GM13977 (cell line): ENCODE data around the gene OR52B6.
"Not testable (repeated sequence)": the region's sequence is repeated elsewhere in the genome, so short reads cannot be mapped to it uniquely, and the experiment has no call there.

Experiments
- DNase-seq: peaks from one replicate; pipeline ENCODE4 v3.0.0; 2012; ENCODE audit warnings: low spot score
- in situ Hi-C: fragments of 300-500 bp; cut with MboI; formaldehyde crosslinking; loops from one replicate; pipeline ENCODE4 v1.12.0; 2022; ENCODE audit warnings: low sequenced_read_pairs, low pct_unique_long_range_greater_than_20kb, mixed read lengths, inconsistent platforms; ENCODE audit not compliant: unreplicated experiment
- TF ChIP-seq, protein P1 (sequence below): IDR thresholded peaks from 2 replicates; pipeline ENCODE4 v1.5.1; 2012; ENCODE audit warnings: mild to moderate bottlenecking, control low read depth; ENCODE audit not compliant: insufficient read depth; ENCODE audit errors: extremely low read depth, missing control alignments

Gene OR52B6

DNA sequence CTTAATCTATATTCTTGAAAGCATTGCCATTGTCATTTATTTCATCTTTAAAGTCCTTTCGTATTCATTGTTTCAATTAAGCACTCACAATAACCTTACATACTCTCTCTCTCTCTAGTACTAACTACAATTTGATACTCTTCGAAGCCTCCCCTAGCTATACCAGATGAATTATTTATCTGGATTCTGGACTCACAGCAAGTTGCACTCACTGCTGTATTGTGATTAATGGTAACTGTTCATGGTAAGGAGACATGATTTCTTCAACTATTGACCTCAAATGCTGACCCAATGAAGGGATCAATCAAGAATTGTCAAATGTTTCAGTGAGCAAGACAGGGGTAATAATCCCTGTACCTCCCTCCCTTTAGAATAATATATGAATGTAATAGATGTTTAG is 6.0 kb upstream of the OR52B6 start:
- TF ChIP-seq, protein P1, sequence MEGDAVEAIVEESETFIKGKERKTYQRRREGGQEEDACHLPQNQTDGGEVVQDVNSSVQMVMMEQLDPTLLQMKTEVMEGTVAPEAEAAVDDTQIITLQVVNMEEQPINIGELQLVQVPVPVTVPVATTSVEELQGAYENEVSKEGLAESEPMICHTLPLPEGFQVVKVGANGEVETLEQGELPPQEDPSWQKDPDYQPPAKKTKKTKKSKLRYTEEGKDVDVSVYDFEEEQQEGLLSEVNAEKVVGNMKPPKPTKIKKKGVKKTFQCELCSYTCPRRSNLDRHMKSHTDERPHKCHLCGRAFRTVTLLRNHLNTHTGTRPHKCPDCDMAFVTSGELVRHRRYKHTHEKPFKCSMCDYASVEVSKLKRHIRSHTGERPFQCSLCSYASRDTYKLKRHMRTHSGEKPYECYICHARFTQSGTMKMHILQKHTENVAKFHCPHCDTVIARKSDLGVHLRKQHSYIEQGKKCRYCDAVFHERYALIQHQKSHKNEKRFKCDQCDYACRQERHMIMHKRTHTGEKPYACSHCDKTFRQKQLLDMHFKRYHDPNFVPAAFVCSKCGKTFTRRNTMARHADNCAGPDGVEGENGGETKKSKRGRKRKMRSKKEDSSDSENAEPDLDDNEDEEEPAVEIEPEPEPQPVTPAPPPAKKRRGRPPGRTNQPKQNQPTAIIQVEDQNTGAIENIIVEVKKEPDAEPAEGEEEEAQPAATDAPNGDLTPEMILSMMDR: no peak
- in situ Hi-C loops: no loop called here
- no peak for DNase-seq

DNA sequence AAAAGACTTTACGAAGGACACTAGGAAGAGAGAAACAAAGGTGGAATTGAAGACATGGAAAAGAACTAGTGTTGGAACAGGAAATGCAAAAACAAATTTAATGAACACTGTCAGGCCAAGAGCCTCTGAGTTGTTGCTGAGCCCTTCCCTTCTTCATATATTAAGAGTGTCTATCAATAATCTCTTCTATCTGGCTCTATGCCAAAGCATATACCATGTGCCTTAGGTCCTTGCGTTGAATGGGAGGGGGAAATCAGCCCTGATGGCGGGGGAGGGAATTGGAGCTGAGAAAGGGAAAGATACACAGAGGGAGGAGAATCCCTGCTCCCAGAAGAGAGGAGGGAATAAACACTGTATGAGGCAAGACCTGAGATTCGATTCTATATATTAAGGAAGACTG is 5.5 kb upstream of the OR52B6 start:
- TF ChIP-seq, protein P1: no peak
- no peak for DNase-seq
- in situ Hi-C loops: no loop called here

DNA sequence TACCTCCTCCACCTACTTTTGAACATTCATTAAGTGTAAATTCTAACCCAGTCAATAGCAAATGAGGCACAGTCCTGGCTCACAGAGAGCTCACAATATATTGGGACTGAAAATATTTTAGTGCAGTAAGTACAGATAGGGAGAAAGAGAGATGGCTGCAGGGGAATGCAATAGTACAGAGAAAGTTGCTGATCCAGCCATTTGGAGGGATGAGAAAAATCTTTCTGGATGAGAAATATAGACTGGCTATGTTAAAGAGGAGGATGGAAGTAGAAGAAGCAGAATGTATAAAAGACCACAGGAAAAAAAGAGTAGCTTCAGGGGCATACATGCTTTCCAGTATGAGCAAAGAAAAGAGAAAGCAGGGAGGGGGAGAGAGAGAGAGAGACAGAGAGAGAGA is 3.6 kb upstream of the OR52B6 start:
- in situ Hi-C loops: no loop called here
- TF ChIP-seq, protein P1: no peak

DNA sequence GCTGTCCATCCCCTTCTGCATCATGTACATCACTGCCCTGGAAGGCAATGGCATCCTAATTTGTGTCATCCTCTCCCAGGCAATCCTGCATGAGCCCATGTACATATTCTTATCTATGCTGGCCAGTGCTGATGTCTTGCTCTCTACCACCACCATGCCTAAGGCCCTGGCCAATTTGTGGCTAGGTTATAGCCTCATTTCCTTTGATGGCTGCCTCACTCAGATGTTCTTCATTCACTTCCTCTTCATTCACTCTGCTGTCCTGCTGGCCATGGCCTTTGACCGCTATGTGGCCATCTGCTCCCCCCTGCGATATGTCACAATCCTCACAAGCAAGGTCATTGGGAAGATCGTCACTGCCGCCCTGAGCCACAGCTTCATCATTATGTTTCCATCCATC is 337 bp downstream of the OR52B6 start:
- in situ Hi-C loops: no loop called here
- DNase-seq: no peak

More for the DNA sequence above, 3.6 kb upstream of the OR52B6 start:
- no peak for DNase-seq

DNA sequence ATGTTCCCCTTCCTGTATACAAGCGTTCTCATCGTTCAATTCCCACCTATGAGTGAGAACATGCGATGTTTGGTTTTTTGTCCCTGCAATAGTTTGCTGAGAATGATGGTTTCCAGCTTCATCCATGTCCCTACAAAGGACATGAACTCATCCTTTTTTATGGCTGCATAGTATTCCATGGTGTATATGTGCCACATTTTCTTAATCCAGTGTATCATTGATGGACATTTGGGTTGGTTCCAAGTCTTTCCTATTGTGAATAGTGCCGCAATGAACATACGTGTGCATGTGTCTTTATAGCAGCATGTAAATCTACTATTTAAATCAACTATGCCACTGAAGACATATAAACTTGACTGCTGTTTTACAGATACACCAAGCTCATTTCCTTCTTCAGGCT is 3.8 kb downstream of the OR52B6 start:
- in situ Hi-C loops, DNase-seq: not testable (repeated sequence)

More for the DNA sequence above, 337 bp downstream of the OR52B6 start:
- TF ChIP-seq, protein P1: no peak

DNA sequence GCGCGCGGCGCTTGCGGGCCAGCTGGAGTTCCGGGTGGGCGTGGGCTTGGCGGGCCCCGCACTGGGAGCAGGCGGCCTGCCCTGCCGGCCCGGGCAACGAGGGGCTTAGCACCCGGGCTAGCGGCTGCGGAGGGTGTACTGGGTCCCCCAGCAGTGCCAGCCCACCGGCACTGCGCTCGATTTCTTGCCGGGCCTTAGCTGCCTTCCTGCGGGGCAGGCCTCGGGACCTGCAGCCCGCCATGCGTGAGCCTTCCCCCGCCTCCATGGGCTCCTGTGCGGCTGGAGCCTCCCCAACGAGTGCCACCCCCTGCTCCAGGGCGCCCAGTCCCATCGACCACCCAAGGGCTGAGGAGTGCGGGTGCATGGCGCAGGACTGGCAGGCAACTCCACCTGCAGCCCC is 9.2 kb downstream of the OR52B6 start:
- DNase-seq, in situ Hi-C loops: not testable (repeated sequence)

DNA sequence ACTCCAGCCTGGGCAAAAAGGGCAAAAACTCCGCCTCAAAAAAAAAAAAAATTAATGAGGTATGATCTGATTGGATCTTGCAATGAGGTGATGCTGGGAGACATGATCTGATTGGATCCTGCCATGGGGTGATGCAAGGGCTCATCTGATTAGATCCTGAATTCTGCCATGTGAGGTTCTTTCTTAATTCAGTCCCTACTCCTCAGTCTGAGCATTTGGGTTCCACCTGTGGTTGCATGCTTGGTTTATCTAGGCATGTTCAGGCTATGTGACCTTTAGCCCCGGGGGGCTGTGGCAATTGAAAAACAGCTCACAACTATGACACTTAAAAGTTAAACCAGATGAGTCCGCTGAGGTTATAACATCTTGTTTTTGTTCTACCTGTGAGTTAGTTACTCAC is 10.9 kb downstream of the OR52B6 start:
- TF ChIP-seq, protein P1: no peak
- in situ Hi-C loops: no loop called here
- DNase-seq: no peak

DNA sequence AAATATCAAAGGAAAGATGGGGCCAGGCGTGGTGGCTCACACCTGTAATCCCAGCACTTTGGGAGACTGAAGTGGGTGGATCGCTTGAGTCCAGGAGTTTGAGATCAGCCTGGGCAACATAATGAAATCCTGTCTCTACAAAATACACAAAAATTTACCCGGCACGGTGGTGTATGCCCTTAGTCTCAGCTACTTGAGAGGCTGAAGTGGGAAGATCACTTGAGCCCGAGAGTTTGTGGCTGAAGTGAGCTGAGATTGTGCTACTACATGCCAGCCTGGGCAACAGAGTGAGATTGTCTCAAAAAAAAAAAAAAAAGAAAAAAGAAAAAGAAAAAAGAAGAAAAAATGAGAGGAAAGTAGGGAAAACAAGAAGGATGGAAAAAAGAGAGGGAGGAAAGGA is 11.9 kb downstream of the OR52B6 start:
- DNase-seq: no peak
- TF ChIP-seq, protein P1: no peak
- in situ Hi-C loops: no loop called here
